ENCODE measurements around the gene CLTCL1.
"Not testable (repeated sequence)": the region's sequence is repeated elsewhere in the genome, so short reads cannot be mapped to it uniquely, and the experiment has no call there.

The CLTCL1 gene

GRCh38 chr22:19291580-19292457 lies at the start of gene CLTCL1:
TSS of gene CLTCL1 (minus strand) at chr22:19291719. CDS start at chr22:19291641, 78 bp downstream.
- H3K4me3 ChIP-seq (ENCODE audit: low read depth, low read length) = peak within 1 kb of the TSS; percentile 62

DNA sequence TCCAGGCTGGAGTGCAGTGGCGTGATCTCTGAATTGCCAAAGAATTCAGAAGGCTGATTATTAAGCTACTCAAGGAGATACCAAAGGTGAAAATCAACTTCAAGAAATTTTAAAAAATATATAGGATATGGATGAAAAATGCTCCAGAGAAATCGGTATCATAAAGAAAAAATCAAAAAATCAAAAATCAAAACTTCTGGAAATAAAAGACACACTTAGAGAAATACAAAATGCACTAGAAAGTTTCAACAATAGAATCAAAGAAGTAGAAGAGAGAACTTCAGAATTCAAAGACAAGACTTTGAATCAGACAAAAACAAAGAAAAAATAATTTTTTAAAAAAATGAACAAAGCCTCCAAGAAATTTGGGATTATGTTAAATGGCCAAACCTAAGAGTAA lies 45.6 kb upstream of the CLTCL1 start:
- no peak overlapping the region for H3K4me3 ChIP-seq (ENCODE audit: low read depth, low read length)

- H3K4me3 ChIP-seq (ENCODE audit: low read depth, low read length) = no peak overlapping the region
These were observed 44.9 kb upstream of the CLTCL1 start for GRCh38 chr22:19336133-19337075.

- H3K4me3 ChIP-seq (ENCODE audit: low read depth, low read length) = no peak overlapping the region
These were observed 40.5 kb upstream of the CLTCL1 start for GRCh38 chr22:19331975-19332374.

- no peak overlapping the region for H3K4me3 ChIP-seq (ENCODE audit: low read depth, low read length)
These were observed 40.0 kb upstream of the CLTCL1 start for GRCh38 chr22:19331474-19331873.

- no peak overlapping the region for H3K4me3 ChIP-seq (ENCODE audit: low read depth, low read length)
These were observed 39.4 kb upstream of the CLTCL1 start for GRCh38 chr22:19330865-19331418.

DNA sequence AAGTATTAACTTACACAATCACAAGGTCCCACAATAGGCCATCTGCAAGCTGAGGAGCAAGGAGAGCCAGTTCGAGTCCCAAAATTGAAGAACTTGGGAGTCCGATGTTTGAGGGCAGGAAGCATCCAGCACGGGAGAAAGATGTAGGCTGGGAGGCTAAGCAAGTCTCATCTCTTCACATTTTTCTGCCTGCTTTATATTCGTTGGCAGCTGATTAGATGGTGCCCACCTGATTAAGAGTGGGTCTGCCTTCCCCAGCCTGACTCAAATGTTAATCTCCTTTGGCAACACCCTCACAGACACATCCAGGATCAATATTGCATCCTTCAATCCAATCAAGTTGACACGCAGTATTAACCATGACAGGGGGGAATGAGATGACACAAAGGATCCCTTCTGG lies 38.7 kb upstream of the CLTCL1 start:
- not testable (repeated sequence) for H3K4me3 ChIP-seq (ENCODE audit: low read depth, low read length)

GRCh38 chr22:19329454-19329853 lies 37.9 kb upstream of the CLTCL1 start:
- no peak overlapping the region for H3K4me3 ChIP-seq (ENCODE audit: low read depth, low read length)

DNA sequence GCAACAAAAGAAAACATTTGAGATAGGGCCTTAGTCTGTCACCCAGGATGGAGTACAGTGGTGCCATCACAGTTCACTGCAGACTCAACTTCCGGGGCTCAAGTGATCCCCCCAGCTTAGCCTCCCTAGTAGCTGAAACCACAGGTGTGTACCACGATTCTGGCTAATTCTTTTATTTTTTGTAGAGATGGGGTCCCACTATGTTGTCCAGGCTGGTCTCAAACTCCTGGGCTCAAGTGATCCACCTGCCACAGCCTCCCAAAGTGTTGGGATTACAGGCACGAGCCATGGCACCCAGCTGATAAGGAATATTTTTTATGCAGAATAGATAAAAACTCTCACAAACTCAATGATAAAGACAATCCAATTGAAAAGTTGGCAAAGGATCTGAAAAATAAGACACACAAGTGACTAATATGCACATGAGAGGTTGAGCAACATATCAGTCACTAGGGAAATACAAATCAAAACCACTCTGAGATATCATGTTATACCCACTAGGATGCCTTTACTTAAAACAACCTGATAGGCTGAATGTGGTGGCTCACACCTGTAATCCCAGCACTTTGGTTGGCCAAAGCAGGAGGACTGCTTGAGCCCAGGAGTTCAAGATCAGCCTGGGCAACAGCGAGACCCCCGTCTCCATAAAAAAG lies 33.9 kb upstream of the CLTCL1 start:
- H3K4me3 ChIP-seq (ENCODE audit: low read depth, low read length) = no peak overlapping the region

- H3K4me3 ChIP-seq (ENCODE audit: low read depth, low read length) = not testable (repeated sequence)
These were observed 31.9 kb upstream of the CLTCL1 start for GRCh38 chr22:19323420-19323819.

- no peak overlapping the region for H3K4me3 ChIP-seq (ENCODE audit: low read depth, low read length)
These were observed 30.2 kb upstream of the CLTCL1 start for GRCh38 chr22:19321757-19322156.

GRCh38 chr22:19320136-19320535 lies 28.6 kb upstream of the CLTCL1 start:
- H3K4me3 ChIP-seq (ENCODE audit: low read depth, low read length) = not testable (repeated sequence)

DNA sequence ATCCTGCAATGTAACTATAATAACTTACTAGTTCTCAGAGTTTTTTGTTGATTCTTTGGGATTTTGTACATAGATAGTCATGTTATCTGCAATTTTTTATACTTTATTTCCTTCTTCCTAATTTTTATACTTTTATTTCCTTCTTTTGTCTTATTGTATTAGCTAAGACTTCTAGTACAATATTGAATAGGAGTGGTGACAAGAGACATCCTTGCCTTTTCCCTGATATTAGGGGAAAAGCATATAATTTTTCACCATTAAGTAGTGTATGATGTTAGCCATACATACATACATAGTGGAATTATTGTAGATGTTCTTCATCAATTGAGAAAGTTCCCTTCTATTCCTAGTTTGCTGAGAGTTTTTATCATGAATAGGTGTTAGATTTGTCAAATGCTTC lies 27.8 kb upstream of the CLTCL1 start:
- H3K4me3 ChIP-seq (ENCODE audit: low read depth, low read length) = no peak overlapping the region

GRCh38 chr22:19317865-19318264 lies 26.3 kb upstream of the CLTCL1 start:
- H3K4me3 ChIP-seq (ENCODE audit: low read depth, low read length) = no peak overlapping the region

- no peak overlapping the region for H3K4me3 ChIP-seq (ENCODE audit: low read depth, low read length)
These were observed 16.4 kb upstream of the CLTCL1 start for GRCh38 chr22:19307872-19308271.

- H3K4me3 ChIP-seq (ENCODE audit: low read depth, low read length) = not testable (repeated sequence)
These were observed 15.0 kb upstream of the CLTCL1 start for GRCh38 chr22:19306535-19306934.

- H3K4me3 ChIP-seq (ENCODE audit: low read depth, low read length) = no peak overlapping the region
These were observed 13.0 kb upstream of the CLTCL1 start for GRCh38 chr22:19304547-19304946.

GRCh38 chr22:19303785-19304184 lies 12.3 kb upstream of the CLTCL1 start:
- H3K4me3 ChIP-seq (ENCODE audit: low read depth, low read length) = no peak overlapping the region

- H3K4me3 ChIP-seq (ENCODE audit: low read depth, low read length) = no peak overlapping the region
These were observed 4.2 kb upstream of the CLTCL1 start for GRCh38 chr22:19295733-19296132.

GRCh38 chr22:19292458-19293230 lies 1.1 kb upstream of the CLTCL1 start:
- H3K4me3 ChIP-seq (ENCODE audit: low read depth, low read length) = peak overlapping the region; percentile 62
